Measurements from ENCODE around the gene IRF2BP2.

Gene IRF2BP2

DNA sequence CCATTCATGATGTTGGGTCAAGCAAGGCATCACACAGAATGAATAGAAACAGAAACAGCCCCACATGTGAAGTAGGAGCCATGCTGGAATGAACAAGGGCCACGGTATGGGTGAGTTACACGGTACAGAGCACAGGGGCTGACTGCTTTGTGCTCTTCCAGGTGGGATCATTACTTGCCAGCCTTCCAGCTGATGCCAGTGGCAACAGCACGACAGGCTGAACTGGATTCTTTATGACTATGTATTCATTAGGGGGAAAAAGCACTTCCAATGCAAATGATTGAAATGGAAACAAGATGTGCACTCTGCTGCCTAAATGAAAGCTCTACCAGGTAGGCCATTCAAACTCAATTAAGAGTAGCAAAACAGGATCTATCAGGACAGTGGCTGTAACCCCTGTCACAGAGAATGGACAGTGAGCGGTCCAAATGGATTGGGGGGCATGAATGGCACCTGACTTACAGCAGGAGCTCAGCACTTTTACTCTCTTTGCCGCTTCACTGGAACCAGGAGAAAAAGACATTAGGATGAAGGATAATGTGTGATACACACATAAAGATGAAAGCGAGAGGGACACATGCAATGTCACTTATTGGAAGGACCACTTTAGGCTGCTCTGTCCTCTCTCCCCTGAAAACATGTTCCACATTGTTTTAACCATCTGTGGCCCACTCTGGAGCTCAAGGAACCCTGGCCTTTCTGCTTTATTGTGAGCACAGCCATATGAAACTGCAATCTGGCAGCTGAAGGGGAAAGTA lies 23.4 kb upstream of the IRF2BP2 start:
- DNase-seq: no peak

DNA sequence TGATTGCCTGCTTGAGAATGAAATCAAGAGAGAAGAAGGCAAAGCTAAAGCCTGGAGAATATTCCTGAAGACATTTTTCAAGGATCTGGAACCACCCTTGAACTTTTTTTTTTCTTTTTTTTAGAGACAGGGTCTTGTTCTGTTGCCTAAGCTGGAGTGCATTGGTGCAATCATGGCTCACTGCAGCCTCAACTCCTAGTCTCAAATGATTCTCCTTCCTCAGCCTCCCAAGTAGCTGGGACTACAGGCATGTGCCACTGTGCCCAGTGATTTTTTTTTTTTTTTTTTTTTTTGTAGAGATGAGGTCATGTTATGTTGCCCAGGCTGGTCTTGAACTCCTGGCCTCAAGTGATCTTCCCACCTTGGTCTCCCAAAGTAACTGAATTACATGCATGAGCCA lies 22.2 kb upstream of the IRF2BP2 start:
- DNase-seq: no peak

DNA sequence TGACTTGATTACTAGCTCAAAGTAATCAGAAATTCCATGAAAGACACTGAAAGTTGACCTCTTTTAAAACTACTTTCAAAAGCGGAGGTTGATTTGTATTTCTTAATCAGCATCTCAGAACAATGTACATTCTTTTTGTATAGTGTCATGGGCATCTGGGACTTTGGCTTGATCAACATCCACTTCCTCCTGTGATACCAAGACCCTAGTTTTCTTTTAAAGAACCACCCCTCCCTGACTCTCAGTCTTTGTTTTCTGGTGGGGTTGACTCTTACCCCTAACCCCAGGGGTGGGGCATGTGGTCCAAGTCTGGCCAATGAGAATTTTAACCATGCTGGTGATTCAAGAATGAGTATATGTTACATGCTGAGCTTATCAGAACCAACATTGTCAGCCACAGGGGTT lies 21.7 kb upstream of the IRF2BP2 start:
- no peak for DNase-seq

DNA sequence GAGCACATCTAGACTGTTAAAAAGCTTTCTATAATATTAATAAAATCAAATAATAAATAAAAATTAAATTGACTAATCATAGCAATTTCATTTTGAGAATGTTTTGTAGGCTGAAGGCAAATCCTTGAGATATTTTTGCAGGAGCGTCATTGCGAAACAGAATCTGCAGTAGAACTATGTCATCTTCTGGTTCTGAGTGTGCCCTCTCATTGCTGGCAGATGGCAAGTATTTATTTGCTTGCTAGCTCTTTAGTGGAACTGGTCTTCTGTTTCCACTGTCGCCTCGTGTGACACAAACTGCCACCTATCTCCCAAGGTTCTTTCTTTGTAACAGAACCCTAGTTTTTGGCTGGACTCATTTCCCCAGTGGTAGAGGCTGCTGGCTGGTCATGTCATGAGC lies 19.0 kb upstream of the IRF2BP2 start:
- DNase-seq: no peak

DNA sequence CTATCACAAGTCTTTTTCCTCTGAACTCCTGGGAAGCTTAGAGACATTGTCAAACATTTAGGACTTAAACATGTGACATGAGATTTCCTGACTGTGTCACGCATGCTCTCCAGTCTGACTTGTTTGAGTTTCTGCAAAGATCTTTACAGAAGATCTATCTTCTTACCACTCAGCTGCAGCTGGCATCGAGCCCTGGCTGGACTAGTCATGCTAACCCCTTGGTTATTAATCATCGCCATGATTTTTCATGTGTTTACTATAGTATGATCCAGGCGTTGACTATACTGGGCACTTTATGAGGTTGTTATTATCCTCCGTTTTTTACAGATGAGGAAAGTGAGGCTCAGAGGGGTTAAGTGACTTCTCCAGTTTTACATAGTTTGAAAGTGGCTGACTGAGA lies 18.1 kb upstream of the IRF2BP2 start:
- DNase-seq: no peak

DNA sequence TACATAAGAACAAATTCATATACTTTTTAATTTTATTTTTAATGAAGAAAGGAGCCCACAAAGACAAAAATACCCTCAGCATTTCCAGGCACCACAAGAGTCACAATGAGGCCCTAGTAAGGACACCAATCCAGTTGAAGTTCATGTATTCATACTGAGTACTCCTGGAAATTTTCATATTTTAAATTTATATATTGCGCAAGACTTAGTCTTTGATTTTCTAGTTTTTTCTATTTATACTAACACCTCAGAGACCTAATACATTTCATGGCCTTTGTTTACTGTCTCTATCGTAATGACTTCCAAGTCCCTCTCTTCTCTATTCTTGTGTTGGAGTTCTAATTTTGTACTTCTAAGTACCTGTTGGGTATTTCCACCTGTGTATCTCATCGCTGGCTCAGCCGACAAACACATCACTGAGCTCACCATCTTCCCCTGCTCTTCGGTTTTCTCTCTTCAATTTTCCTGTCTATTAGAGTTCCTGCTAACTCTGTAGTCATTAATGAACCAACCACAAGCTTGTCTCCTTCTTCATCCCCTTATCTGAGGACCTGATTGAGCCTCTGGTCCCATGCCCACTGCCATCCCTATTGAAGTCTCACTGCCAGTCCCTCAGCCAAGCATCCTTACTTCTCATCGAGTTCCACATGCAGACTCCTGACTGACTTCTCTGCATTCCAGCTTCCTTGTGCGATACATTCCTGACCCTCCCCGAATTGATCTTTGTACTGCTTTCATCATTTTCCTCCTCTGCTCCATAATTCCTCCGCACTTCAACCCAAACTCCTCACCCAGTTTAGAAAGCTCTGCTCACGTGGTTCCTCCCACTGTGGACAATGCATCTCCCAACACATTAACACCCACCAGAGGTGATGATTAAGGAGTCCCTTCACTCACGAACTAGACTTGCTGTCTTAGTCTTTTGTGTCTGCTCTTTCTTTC lies 17.3 kb upstream of the IRF2BP2 start:
- DNase-seq: no peak

DNA sequence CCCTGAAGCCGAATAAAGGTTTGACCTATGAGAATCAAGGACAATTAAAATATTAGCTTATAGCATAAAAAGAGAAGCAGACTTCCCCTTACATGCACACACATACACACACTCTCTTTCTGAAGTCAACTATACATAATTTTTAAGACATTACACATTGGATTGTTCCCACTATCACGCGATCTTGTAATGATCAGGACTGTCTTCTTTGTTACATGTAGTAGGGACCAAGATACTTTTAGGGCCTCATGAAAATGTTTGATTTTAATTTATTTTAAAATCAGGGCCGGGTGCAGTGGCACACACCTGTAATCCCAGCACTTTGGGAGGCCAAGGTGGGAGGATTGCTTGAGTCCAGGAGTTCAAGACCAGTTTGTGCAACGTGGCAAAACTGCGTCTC lies 16.4 kb upstream of the IRF2BP2 start:
- no peak for DNase-seq

DNA sequence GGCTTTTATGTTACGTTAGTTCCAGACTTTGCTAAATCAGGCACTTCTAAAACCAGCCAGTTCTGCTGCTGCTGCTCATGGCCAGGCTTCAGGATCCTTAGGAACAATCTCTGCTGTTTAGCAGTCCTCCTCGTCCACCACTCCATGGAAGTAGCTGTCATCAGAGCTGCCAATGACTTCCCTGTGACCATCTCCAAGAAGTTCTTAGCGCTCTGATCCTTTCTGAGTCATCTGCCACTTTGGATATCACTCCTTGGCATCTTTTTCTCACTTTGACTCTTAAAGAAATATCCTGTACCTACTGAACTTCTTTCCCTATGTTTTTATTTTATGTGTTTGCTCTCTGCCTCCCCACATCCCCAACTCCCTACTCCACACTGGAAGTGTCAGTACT lies 14.7 kb upstream of the IRF2BP2 start:
- DNase-seq: no peak

DNA sequence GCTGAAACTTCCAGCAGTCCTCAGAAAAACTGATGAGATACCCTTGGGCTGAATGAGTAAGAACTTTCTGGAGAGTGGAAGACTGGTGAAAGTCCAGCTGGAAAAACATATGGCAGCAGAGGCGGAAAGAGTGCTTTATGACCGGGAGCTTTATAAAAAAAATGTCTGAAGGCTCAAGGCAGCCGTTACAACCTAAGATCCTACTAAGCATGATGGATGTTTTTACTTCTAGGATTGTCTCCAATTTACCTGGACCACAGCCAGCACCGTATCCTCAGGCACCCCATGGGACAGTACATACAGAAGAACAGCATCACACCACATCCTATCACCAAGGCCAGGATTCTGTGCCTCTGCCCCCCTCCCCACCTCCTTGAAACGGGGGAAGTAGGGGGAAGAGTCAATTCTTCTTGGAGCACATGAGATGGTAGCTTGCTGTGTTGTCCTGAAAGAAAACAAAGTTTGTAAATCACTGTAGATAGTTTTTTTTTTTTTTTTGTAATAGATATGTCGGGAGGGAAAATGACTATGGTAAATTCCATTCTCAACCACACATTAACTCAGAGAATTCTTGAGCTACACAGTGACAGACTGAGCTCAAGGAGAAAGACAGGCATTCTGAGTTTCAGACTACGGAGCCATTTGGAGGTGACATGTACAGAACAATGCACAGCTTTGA lies 11.8 kb upstream of the IRF2BP2 start:
- no peak for DNase-seq

DNA sequence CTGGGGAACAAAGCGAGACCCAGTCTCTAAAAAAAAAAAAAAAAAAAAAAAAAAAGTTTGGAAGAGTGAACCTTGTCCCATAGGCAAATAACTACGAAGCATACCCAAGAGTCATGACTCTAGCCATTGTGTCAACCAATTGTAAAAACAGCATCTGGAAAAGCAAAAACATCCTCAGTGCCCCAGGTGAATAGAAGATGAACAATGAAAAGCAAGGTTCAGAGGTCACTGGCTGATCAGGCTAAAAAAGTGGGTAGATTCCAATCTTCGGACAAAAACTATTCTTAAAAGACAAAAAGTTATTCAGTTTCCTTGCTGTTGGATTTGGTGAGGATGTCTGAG lies 11.1 kb upstream of the IRF2BP2 start:
- DNase-seq: no peak

DNA sequence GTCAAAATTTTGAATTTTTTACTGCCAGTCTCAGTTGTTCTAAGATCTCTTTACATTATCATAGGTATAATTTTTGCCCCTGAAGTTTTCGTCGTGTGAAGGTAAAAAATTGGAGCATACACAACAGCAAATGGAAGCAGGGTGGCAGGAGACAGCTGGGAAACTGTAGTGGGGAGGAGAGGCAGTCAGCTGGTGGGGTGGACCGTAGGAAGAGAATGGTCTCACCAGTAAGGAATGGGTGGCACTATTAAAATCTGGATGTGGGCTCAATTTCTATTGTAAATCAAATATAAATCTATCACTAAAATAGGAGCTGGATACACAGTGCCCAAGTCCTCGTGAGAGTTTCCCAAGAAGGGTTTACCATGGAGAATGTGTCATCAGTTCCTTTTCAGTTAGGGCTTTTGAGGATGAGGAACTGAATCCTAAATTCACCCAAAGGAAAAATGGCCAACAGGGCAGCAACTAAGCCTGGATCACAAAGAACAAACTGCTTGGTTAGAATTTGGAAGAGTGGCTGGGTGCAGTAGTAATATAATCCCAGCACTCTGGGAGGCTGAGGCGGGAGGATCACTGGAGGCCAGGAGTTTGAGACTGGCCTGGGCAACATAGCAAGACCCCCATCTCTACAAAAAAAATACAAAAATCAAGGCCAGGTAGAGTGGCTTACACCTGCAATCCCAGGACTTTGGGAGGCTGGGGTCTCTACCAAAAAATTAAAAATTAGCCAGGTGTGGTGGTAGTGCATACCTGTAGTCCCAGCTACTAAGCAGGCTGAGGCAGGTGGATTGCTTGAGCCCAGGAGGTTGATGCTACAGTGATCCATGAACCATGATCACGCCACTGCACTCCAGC lies 10.5 kb upstream of the IRF2BP2 start:
- no peak for DNase-seq

DNA sequence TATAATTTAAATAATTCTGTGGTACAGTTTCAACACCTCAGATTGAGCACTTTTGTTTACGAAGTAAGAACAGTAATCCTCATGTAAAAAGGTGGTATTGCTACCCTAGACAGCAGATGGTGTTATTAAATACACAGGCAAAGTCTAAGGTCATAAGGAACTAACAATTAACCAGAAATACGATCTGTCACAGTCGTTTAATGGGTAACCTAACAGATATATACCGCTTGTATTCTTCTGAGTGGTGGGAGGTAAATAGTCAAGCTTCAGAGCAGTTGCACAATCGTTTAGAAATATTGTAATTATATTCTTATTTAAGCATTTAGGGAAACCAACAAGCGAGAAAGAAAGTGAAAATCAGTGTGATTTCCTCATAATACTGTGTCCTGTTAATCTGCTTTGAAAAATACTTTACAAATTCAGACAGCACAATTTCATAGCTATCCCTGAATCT lies 9.8 kb upstream of the IRF2BP2 start:
- DNase-seq: no peak

DNA sequence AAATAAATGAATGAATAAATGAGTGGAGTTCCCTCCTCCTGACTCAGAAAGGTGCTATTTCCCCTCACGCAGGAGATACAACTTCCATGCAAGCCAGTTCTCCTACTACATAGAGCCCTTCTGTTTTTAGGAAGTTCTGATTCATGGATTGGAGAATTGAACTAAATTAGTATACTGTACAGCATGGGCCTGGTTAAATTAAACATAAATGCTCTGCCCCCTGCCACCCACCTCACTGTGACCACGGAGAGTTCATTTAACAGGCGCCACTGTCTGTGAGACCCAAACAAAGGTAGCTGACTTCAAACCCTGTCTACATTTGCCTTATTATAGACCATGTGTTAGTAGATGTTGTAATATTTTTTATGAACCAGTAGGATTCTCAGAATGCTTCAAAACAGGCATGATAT lies 9.1 kb upstream of the IRF2BP2 start:
- no peak for DNase-seq

DNA sequence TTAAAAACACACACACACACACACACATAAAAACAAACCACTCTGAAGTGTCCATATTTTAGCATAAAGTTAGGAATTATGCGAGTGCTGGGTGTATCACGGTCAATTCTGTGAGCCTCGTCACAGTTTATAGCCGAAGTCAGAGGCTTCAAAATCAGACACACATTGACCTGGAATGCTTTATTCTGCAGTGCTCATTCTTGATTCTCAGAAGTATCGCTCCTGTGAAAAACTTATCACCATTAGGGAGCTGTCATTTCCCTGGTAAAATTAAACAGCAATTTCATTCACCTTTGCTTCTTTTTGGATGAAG lies 8.7 kb upstream of the IRF2BP2 start:
- DNase-seq: no peak

DNA sequence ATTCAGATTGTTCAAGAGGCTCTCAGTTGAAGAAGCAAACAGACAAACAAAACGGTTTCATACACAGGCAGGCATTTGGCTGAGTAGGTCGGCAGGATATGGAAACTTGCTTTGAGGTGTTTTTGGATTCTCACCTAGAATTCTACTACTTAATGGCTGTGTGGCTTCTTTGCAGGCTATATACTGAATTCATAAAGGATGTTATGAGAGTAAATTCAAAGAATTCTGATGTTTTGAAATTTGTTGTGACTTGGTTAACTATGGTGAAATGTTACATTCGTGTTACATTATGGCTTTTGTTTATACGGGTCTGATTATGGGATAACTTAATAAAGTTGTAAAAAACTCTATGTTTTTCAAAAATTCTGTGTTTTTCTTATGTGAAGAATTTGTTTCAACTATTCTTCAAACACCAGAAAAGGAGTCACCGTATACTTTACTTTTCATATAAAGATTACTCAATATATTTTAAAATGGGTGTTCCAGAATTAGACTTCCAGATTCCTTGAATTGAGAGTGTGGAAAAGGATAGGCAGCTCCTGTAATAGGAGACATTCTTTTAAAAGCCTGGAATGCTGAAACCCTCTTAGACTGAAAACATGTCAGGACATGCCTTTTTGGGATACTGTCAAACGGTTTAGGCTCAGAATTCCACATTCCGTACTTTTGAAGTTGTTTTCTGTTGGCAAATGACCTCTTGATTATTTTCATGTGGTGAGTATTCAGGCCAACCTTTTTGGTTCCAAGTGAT lies 8.2 kb upstream of the IRF2BP2 start:
- DNase-seq: no peak

DNA sequence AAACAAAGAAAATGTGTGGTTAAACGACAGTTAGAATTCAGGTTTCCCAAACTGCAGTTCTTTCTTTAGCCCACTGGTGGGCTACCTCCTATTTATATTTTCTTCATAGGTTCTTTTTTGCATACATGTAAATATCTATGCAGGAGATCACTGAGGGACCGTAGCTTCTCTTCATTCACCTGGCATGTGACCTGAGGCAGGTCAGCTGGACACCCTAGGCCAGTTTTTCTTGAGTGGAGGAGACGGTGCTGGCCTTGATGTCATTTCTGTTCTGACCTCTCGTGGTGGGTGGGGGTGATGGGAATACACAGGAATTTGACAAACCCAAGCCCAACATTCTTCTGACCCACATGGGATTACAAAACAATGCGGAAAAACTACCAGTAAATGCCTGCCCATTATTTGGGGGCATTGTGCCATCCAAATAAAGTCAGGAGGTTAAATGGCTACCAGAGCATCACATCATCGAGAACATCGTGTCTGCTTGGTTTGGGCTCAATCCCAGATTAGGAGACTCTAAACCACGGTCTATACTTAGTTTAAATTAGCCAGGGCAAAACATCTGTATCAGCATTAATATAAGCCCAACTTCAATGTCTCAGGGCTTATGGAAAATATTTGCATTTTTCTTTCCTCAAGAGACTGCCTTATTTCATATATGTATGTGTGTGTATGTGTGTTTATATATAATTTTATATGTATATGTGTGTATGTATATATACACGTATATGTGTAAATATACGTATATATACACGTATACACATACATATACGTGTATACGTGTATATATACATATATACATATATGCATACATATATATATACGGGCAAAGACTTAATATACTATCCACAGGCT lies 7.4 kb upstream of the IRF2BP2 start:
- DNase-seq: no peak

DNA sequence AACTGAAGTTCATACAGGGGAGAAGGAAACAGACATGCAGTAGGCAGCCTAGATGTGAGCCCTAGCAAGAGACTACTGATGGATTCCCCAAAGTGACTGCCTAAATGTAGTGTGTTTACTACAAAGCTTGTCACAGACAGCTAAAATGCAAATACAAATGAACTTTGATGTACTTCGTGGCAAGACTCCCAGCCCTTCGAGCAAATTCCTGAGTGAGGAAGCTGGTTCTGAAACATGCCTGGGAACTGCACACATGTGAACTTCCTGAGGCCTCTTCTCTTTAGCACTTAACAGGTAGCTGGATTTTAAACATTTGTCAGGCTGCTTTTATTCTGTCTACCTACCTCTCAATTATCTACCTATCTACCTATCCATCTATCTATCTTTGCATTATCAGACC lies 6.7 kb upstream of the IRF2BP2 start:
- DNase-seq: no peak

DNA sequence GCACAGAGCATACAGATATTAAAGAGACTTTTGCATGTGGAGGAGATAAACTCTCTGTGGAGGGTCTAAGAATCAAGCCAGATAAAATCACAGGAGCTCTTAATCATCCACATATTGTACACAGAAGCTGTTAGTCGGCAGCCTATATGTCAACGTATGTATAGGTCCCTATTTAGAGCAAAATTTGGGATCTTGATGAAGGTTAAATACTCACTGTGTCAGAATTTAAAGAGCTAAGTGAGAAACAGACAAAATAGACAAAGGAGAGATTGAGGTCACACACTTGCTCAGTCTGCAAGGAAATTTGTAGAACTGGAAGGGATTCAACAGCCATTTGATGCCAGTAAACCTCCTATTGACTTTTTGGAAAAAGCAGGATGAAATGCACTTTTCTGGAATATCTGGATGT lies 4.1 kb upstream of the IRF2BP2 start:
- DNase-seq: no peak

DNA sequence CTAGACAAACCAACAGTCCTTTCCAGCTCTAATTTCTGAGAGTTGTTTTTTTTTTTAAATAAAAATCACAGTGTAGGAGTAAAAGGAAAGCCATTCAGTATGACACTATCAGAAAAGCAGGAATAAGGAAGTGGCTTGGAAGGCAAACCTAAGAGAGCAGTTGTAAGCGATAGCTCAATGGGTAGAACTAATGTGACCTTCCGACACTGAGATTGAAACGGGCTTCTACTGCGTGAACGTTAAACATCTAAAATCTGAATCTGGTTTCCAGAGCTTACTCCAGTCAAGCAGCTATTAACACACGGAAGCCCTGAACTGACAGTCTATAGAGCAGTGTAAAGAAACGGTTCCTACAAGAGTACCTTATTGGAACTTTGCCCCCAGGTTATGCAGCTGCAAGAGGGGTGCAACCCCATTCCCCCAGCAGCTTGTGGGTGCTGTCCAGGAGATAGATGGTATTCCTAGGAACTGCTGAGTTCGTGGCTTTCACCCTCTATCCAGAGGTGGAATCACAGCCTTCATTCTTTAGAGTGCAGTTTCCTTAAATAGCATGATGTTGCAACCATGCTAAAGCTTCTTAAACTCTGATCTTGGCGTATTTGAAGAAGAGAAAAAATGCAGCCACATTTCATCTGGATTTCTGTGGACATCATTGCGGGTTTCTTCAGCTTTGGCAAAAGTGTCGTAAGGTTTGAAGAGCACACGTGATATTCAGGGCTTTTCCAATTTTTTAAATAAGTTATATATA lies 3.3 kb upstream of the IRF2BP2 start:
- DNase-seq: no peak

DNA sequence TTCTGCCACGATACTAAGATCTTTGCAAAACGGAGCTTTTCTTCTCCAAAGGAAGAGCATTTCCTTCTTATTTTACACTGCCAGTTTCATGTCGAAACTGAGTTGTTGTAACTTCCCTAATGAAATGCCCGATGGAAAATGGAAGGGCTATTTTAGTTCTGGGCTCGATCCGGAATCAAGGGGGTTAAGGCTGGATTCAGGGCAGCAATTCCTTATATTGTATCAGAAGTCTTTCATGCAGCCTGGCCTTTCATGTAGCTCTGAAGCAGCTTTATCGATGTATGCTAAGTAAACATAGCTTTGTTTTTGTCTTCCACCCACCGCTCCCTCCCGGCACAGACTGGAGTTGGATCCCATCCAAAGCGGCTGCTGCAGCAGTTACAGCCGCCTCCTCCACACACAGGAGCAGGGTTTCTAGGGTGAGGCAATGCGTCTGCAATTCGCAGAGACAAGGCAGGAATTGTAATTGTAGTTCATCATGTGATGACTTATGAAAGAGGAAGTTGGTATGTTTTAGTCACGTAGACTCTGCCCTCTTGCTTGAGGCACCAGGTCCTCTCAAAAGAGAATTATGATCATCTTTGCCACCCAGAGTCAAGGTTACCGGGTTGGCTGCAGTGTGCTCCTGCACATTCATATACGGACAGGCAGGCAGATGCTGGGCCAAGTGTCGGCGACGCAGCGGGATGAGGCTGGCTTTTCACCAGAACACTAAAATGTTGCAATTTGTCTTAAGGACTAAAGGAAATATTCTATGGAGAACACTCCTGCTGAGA lies 2.6 kb upstream of the IRF2BP2 start:
- peak; percentile 58 for DNase-seq

All from stimulated activated CD4-positive, alpha-beta T cell treated with anti-CD3 and anti-CD28 coated beads, Interleukin-4, amount 100 ng/mL, for 1 hour (primary cell).